Tibial nerve (tissue), 4 donors: ENCODE data around the gene SPSB4. TPM values are rescaled to one million over a fixed set of nuclear protein-coding genes. Genes with fewer than 3 reads are reported as not detected.
A peak's percentile ranks its signal among the peaks of the same experiment; 100 is the strongest.

Experiments
- DNase-seq, 2 donors: peaks; one replicate each; pipeline ENCODE4 v3.0.0-alpha.2; 2019; ENCODE audit warnings: low spot score in 2 of 2
- H3K27ac ChIP-seq, 4 donors: fragments of 200-600 bp; sonication (generic) in 3 of 4; one replicate each; pipeline ENCODE4 v1.5.1; 2017 to 2019; ENCODE audit warnings: mild to moderate bottlenecking in 1 of 4
- H3K27me3 ChIP-seq, 2 donors: fragments of 200-600 bp; sonication (generic) in 1 of 2; one replicate each; pipeline versions ENCODE4 v1.5.1 to v1.6.0; 2017 to 2019
- H3K36me3 ChIP-seq, 3 donors: fragments of 200-600 bp; sonication (generic); one replicate each; pipeline ENCODE4 v1.5.1; 2018 to 2019
- H3K4me1 ChIP-seq, 4 donors: fragments of 200-600 bp; sonication (generic) in 3 of 4; one replicate each; pipeline ENCODE4 v1.5.1; 2017 to 2019
- H3K4me3 ChIP-seq, 4 donors: fragments of 200-600 bp; sonication (generic) in 3 of 4; one replicate each; pipeline ENCODE4 v1.5.1; 2017 to 2019; ENCODE audit warnings: mild to moderate bottlenecking in 1 of 4, moderate library complexity in 1 of 4
- H3K9me3 ChIP-seq, 4 donors: fragments of 200-600 bp; sonication (generic) in 3 of 4; one replicate each; pipeline ENCODE4 v1.5.1; 2017 to 2019
- EP300 ChIP-seq, 2 donors: sonication (generic); formaldehyde crosslinking; IDR thresholded peaks; one replicate each; pipeline ENCODE4 v1.6.1; 2017; ENCODE audit warnings: antibody characterized with exemption in 2 of 2, mild to moderate bottlenecking in 1 of 2
- POLR2A ChIP-seq, 2 donors: fragments of 450-650 bp; IDR thresholded peaks; one replicate each; pipeline ENCODE4 v1.6.1; 2017; ENCODE audit warnings: antibody characterized with exemption in 2 of 2, mild to moderate bottlenecking in 2 of 2, moderate library complexity in 2 of 2
- WGBS, 2 donors: methylation state at CpG; one replicate each; pipeline ENCODE4 v1.1.5; 2018; 5-methylcytosine and 5-hydroxymethylcytosine counted together
- total RNA-seq, 4 donors: library from RNA; depleted of rRNA; stranded (reverse); fragments of >200 nt; gene quantifications; one replicate each; pipeline ENCODE4 v1.1.0, GENCODE V29; 2016
- TF ChIP-seq, protein P1 (sequence below), 5 experiments: fragments of 200-600 bp in 3 of 5; fragments of 450-650 bp in 2 of 5; sonication (generic) in 3 of 5; IDR thresholded peaks; one replicate each; pipeline ENCODE4 v1.5.1; 2016 to 2019; ENCODE audit warnings: antibody characterized with exemption in 5 of 5, mild to moderate bottlenecking in 3 of 5, moderate library complexity in 2 of 5

Gene SPSB4
- total RNA-seq, 4 donors from 2014 or later = 0.63 to 2.0 TPM; not detected in 2

DNA sequence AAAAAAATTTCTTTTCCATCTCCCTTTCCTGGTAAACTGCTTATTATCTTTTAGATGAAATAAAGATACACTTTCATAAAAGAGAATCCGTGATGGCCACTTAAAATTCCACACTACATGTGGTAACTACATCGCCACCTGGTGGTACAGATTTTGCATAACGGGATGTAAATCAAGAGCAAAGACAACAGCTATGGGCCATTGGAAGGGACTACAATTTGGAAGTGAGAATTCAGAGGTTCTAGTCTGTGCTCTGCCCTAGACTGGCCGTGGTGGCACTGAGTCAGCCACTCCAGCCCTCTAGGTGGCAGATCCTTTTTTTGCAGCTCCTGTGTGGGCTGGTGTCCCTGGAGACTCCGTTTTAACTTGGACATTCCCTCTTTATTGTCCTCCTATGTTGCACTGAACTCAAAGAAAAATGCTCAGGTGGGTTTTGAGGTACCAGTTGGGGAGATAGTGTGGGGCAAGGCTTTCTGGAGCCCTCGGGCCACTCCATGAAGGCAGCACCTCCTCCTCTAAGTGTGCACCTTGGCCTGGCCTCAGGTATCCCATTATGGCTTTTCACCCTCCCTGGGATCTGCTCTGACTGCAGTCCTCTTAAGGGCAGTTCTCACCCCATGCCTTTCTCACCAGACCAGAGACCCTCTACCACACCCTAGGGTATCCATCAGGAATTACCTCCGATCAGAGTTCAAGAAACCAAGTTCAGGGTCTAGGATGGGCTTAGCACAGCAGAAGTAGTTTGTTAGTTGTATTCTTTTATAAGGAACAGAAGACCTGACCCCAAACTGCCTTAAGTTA is 54.9 kb downstream of the SPSB4 start:
- no peak for TF ChIP-seq POLR2A (IDR thresholded peaks at IDR 0.05)
- TF ChIP-seq, protein P1, sequence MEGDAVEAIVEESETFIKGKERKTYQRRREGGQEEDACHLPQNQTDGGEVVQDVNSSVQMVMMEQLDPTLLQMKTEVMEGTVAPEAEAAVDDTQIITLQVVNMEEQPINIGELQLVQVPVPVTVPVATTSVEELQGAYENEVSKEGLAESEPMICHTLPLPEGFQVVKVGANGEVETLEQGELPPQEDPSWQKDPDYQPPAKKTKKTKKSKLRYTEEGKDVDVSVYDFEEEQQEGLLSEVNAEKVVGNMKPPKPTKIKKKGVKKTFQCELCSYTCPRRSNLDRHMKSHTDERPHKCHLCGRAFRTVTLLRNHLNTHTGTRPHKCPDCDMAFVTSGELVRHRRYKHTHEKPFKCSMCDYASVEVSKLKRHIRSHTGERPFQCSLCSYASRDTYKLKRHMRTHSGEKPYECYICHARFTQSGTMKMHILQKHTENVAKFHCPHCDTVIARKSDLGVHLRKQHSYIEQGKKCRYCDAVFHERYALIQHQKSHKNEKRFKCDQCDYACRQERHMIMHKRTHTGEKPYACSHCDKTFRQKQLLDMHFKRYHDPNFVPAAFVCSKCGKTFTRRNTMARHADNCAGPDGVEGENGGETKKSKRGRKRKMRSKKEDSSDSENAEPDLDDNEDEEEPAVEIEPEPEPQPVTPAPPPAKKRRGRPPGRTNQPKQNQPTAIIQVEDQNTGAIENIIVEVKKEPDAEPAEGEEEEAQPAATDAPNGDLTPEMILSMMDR (IDR thresholded peaks at IDR 0.05) = peak; percentile 65 to 75 (median 68)
- Histone ChIP-seq H3K27ac (no peak overlapping the region), H3K27me3 (no peaks in the 10 kb centered on the region), H3K4me1 (no peaks in the 10 kb centered on the region), H3K9me3 (no peaks in the 10 kb centered on the region), H3K4me3 (no peak overlapping the region), H3K36me3 (no peaks in the 10 kb centered on the region)
- WGBS, 2 donors = 41 to 44% methylated on average over 7 of the region's 7 CpGs
- peak; percentile 66 to 97 for DNase-seq

DNA sequence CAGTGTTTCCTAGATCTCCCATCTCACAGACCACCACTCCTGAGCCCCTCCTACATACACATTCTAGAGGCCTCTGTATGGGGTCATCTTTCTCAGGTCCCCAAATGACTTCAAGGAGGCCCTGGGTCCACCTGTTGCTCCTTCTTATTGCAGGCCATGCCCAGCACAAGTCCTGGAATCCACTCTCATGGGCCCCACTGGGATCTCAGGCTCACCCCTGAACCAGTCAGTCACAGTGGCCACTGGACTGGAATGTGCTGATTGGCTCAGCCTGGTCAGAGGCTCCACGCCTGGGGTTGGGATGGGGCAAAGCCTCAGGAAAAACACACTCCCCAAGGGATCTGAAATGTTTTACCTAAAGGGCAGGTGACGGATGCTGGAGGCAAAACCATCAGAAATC is 55.7 kb downstream of the SPSB4 start:
- no peaks in the 10 kb centered on the region for H3K36me3 ChIP-seq
- TF ChIP-seq, protein P1 (IDR thresholded peaks at IDR 0.05) = no peak
- TF ChIP-seq POLR2A (IDR thresholded peaks at IDR 0.05) (no peak), EP300 (IDR thresholded peaks at IDR 0.05) (no peak)
- no peak for DNase-seq
- H3K27ac ChIP-seq = no peak overlapping the region
- no peaks in the 10 kb centered on the region for H3K27me3 ChIP-seq
- H3K9me3 ChIP-seq = no peaks in the 10 kb centered on the region
- no peak overlapping the region for H3K4me3 ChIP-seq
- no peaks in the 10 kb centered on the region for H3K4me1 ChIP-seq
- 83 to 98% methylated on average over 2 of the region's 2 CpGs for WGBS, 2 donors

DNA sequence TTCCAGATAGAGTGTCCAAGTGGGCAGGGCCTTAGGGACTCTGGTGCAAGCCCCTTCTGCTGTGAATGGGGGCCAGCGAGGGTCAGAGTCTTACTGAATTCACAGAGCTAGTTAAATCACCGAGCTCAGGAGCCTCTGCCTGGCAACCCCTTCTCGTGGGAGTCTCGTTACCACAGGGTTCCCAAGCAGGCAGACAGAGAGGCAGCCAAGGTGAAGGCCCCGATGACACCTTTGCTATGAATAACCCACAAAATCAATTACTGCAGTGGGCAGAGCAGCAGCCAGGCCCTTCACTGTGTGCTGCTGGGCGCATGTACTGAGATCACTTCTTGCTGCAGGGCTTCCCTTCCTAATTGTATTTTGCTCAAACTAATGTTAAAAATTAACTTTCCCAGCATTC is 56.9 kb downstream of the SPSB4 start:
- no peak overlapping the region for H3K4me3 ChIP-seq
- H3K4me1 ChIP-seq = no peaks in the 10 kb centered on the region
- no peak overlapping the region for H3K27ac ChIP-seq
- no peaks in the 10 kb centered on the region for H3K36me3 ChIP-seq
- WGBS, 2 donors = 73% methylated on average over 6 of the region's 6 CpGs
- no peaks in the 10 kb centered on the region for H3K9me3 ChIP-seq
- DNase-seq = no peak
- TF ChIP-seq POLR2A (IDR thresholded peaks at IDR 0.05) = no peak
- TF ChIP-seq, protein P1 (IDR thresholded peaks at IDR 0.05) = no peak
- TF ChIP-seq EP300 (IDR thresholded peaks at IDR 0.05) = no peak
- H3K27me3 ChIP-seq = no peaks in the 10 kb centered on the region

DNA sequence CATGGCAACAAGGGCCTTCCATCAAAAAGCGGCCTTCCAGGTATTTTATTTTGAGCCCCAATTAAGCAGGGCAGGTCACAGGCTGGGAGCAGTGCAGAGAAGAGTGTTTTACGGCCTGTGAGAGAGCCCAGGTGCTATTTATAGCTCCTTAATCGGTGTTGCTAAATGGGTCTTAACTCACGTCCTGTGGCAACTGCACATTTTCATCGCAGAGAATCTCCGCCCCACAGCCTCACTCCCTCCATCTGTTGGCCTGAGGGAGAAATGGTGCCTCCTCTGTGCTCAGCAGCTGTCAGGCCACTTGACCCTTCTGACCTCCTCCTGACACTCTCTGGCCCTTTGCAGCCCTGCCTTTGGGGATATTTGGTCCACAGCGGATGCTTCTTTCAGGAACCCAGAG is 58.6 kb downstream of the SPSB4 start:
- DNase-seq = no peak
- peaks cover 0 to under 1% (median 0%) of the 10 kb centered on the region in 4 donors for H3K4me1 ChIP-seq
- no peaks in the 10 kb centered on the region for H3K9me3 ChIP-seq
- WGBS, 2 donors = 53 to 64% methylated on average over 7 of the region's 7 CpGs
- H3K4me3 ChIP-seq = no peak overlapping the region
- H3K27me3 ChIP-seq = no peaks in the 10 kb centered on the region
- H3K27ac ChIP-seq = no peak overlapping the region
- no peak for TF ChIP-seq POLR2A (IDR thresholded peaks at IDR 0.05)
- TF ChIP-seq, protein P1 (IDR thresholded peaks at IDR 0.05) = no peak
- TF ChIP-seq EP300 (IDR thresholded peaks at IDR 0.05) = no peak
- no peaks in the 10 kb centered on the region for H3K36me3 ChIP-seq

DNA sequence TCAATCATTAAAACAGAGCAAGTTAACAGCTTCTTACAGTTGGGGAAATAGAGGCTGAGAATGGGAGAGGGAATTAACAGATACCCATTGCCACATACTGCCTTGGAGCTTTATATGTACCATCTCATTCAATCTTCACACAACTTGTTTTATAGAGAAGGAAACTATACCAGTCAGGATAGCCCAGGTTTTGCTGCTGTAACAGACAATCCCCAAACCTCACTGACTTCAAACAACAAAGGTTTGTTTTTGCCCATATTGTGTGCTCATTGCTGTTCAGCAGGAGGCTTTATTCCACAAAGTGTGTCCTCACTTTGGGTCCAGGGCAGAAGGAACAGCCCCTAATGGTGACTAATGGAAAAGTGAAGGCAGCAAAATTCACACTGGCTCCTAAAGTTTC is 59.2 kb downstream of the SPSB4 start:
- Histone ChIP-seq H3K27me3 (no peaks in the 10 kb centered on the region), H3K36me3 (no peaks in the 10 kb centered on the region), H3K9me3 (no peaks in the 10 kb centered on the region), H3K27ac (no peak overlapping the region), H3K4me1 (peaks cover 0 to 6% (median 2%) of the 10 kb centered on the region in 4 donors), H3K4me3 (no peak overlapping the region)
- TF ChIP-seq, protein P1 (IDR thresholded peaks at IDR 0.05) = no peak
- TF ChIP-seq POLR2A (IDR thresholded peaks at IDR 0.05) (no peak), EP300 (IDR thresholded peaks at IDR 0.05) (no peak)
- no peak for DNase-seq
